ENCODE measurements around the gene RREB1.

Gene RREB1

GRCh38 chr6:7197747-7198146 lies 90.0 kb downstream of the RREB1 start:
- DNase-seq = no peak

DNA sequence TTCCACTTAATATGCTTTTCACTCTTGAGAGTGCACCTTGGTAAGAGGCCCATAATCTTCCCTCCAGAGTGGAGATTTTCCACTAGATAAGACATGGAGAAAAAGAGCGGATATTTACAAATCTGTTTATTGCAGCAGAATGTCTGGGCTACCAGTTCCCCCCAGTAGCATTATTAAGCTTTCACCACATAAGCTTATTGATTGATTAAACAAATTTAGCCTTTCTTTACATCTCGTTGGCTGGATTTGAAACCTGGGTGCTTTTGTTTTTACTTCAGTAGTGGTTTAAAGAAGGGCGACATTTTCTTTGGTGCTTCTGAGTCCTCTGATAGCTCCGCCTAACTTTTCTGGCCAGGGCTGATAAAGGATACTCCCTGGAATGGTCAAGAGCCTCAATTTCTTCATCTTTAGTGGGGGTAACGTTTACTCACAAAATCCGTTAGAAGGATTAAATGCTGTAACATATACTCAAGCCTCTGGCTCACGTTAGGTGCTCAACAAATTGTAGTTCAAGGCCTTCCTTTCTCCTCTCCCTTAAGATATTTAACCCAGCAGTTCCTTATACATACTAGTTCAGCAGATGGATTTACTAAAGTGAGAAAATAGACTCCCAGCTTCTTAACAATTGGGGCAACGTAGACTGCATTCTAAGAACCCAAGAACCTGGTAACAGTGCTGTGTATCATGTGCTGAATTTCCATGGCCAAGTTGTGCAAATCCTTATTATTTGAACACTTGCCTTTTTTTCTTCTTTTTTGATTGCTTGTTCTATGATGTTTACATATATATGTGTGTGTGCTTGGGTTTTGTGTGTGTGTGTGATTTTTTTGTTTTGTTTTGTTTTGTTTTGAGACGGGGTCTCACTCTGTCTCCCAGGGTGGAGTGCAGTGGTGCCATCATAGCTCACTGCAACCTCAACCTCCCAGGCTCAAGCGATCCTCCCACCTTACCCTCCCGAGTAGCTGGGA lies 91.4 kb downstream of the RREB1 start:
- DNase-seq = no peak

DNA sequence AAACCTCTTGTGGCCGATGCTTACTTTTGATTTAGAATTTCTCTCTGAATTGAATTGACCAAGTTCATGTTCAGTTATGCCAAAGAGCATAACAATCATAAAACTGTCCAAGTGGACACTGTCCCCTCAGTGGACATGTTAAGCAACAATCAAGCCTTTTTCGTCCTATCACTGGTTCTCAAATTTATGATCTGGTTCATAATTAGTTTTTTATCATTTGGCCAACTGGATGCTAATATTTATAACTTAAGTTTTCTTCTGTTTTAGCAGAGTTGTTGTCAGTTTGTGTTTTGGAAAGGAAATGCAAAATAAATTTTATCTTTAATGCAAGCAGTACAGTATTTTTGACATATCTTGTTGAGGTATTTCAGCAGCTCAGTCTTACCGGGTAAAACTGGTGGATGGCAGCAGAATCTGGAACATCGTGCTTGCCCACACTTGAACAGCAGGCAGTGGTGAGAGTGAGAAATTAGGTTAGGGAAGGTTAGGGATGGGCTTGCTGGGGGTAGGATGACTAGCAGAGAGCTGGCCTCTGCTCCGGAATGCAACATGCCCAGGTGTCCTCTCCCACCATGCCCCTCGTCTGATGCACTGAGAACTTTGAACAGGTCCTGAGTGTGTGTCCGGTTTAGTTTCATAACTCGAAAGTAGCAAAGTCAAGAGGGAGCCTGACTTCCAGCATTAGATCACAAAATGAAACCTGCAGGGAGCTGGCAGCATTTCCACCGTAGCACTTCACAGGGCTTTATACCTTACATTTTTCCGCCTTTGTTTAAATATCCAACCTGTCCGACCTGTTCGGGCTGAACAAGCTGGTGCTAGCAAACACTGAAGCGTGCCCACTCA lies 93.1 kb downstream of the RREB1 start:
- DNase-seq = no peak

GRCh38 chr6:7201444-7201731 lies 93.6 kb downstream of the RREB1 start:
- no peak for DNase-seq

DNA sequence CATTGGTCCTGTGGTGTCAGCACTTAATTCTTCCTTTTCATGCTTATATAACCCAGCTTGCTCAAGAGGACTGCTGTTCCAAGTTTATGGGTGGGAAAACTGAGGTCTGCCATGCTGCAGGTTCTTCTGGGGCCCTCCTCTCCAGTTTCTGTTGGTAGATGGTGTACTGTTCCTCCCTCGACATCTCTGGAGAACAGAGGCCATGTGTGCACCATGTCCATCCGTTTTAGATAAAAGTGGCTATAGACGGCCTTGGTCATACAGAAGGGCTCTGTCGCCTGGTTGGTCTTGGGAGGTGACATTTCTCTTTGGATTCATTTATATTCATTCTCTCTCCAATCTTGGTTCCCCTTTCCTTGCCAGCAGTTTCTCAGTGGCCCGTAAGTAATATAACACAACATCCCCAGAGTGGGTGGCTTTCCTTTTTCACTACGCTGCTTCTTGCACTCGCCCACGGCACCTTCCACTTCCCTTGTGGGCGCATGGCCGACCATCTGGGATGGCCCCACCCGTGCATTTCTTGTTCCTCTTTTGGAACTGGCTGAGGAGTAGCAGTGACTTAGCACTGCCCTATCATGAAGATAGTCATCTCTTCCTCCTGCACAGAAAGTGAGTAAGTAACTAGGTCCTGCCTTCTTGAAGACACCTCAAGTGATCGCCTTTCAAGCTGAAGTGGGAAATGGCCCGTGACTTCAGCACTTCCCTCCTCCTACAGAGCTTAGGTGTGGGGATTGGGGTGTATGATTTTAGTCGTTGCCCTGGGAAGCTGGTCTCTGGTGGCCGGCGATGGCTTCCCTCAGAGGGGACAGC lies 94.2 kb downstream of the RREB1 start:
- DNase-seq = no peak

DNA sequence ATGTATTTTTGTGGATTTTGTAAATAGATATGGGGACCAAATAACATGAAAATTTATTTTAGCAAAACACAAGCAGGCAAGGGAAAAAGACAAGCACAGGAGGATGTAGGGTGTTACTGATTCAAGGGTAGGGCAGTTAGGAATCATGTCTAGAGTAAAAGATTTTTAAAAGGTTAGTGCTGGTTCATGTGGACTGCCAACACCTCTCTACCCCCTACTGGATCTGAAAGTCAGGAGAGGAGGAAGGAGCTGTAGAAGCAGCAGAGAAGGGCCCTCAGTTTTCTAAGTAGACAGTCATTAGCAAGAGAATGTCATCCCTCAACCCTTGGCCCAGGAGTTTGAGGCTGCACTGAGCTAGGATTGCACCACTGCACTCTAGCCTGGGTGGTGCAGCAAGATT lies 95.2 kb downstream of the RREB1 start:
- DNase-seq = no peak

DNA sequence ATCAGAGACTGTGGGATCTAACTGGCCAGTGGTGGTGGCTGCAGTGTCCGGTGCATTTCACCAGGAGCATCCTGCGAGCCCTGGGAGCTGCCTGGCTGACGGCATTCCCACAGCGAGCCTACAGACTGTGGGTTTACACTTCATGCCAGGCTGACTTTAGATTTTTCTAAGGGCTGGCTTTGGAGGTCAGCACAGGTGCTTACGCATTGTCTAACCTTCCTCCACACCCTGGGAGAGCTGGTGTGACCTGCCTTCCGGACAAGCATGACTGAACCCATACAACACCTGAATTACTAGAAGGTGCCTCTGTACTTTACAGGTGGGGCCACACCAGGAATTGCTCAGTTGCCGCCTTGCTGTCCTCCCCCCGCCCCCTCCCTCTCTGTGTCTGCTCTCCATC lies 96.2 kb downstream of the RREB1 start:
- DNase-seq = no peak

DNA sequence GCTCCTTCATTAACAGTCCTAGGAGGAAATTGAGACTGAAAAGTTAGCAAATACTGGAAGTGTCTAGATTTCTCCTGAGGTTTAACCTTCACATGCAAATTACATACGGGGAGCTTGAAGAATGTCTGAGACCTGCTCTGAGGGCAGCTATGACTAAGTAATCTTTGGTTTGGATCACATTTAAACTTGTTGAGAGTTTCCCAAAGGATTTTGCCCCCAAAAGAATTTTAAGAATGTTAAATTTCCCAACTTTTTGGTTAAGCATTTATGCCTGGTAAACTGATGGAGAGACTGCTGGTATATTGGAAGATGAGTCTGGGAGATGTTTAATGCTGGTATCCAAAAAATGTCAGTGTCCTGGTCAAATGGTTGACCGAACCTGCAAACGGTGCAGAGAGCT lies 97.0 kb downstream of the RREB1 start:
- DNase-seq = no peak

DNA sequence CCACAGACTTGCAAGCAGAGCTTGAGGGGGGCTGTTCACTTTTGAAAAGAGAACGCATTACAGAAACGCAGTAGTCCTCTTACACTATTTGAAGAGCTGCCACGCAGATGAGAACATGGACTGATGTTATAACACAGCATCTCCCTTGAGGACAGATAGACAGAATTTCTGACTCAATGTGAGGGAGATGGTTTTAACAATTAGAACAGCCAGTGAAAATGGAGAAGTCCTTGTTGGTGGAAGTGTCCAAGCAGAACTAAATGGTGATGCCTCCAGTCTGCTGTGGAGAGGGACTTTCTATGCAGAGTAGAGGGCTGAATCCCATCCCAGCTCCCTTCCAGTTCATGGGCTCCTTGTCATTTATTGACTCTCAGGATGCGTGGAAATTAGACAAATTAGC lies 100.0 kb downstream of the RREB1 start:
- DNase-seq = no peak

- no peak for DNase-seq
These were observed 105.7 kb downstream of the RREB1 start for GRCh38 chr6:7213416-7213815.

DNA sequence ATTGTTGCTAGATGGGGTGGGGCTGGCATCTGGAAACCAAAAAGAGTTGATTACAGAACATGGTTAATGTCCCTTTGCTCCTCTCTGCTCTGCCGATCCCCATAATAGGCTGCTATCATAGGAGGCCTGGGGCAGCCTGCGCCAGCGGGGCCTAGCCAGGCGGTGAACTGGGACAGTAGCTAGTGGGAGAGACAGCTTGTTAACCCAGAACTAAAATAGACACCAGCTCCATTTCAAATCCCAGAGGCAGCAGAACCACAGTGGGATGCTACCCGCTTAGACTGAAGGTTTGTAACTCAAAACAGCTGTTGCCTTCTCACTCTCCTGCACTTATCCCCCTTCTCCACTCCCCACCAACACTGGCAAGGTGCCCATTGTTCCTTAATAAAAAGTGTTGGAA lies 106.7 kb downstream of the RREB1 start:
- no peak for DNase-seq

DNA sequence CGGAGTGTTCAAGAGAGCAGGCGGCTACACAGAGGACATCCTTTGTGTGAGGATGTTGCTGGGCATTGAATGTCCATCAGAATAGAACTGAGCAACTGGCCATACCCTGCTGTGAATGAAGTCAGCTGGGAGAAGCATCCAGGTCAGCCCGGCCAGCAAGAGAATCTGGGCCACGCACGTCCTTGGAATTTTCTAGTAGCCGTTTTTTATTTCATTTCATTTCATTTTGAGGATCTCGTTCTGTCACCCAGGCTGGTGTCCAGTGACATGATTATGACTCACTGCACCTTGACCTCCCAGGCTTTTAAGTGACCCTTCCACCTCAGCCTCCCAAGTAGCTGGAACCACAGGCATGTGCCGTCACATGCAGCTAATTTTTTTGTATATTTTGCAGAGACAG lies 107.4 kb downstream of the RREB1 start:
- DNase-seq = no peak

DNA sequence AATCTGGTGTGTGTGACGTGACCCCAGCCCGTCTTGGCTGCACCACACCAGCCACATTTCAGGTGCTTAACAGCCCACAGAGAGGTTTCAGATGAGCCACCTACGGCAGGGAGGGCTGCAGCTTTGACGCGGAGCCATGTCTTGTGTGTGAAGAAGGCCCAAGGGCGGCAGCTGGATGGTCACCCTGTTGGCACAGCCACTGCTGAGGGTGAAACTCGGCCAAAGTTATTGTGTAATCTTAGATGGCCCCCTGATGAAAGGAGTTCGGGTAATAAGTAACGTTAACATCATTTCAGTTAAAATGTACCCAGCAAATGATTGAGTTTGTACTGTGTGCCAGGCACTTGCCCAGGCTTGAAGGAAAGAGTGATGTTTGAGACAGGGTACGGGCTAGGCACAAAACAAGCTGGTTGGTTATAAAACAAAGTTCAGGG lies 108.1 kb downstream of the RREB1 start:
- DNase-seq = no peak

- DNase-seq = no peak
These were observed 109.3 kb downstream of the RREB1 start for GRCh38 chr6:7216941-7217621.

- DNase-seq = no peak
These were observed 110.7 kb downstream of the RREB1 start for GRCh38 chr6:7218406-7218988.

DNA sequence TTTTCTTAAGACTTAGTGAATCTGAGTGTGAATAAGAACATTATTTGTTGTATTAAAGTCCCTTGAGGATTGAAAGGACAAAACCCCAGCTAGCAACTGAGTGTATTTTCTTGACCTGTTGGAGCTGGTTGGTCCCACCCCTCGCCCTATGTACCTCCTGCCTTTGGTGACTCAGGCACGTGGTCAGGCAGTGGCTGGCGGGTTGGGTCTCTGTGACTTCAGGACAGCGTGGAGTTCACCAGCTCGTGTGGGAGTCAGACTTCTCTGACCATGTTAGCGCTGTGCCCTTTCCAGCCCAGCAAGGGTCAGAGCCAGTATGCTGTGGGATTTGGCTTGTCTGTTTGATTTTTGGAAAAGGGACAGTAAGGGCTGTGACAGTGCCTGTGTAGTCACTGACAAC lies 111.5 kb downstream of the RREB1 start:
- DNase-seq = no peak

- DNase-seq = no peak
These were observed 114.4 kb downstream of the RREB1 start for GRCh38 chr6:7222197-7222596.

DNA sequence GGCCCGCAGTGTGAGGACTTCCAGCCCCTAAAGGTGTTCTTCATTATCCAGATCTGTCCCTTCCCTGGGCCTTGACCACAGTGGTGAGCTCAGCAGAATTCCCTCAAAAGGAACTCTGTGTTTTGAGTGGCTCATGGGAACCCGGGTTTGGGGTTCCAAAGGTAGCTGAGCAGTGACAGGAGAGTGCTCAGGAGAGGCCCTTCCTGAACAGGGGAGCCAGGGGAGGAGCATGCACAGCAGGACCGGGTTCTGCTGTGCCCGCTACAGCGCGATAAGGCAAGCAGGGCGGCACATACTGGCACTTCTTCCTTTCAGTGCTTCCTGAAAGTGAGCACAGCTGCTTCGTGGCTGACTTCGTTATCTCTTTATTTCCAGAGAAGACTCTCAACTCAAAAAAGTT lies 117.0 kb downstream of the RREB1 start:
- DNase-seq = no peak

GRCh38 chr6:7228662-7229375 lies 121.1 kb downstream of the RREB1 start:
- no peak for DNase-seq

DNA sequence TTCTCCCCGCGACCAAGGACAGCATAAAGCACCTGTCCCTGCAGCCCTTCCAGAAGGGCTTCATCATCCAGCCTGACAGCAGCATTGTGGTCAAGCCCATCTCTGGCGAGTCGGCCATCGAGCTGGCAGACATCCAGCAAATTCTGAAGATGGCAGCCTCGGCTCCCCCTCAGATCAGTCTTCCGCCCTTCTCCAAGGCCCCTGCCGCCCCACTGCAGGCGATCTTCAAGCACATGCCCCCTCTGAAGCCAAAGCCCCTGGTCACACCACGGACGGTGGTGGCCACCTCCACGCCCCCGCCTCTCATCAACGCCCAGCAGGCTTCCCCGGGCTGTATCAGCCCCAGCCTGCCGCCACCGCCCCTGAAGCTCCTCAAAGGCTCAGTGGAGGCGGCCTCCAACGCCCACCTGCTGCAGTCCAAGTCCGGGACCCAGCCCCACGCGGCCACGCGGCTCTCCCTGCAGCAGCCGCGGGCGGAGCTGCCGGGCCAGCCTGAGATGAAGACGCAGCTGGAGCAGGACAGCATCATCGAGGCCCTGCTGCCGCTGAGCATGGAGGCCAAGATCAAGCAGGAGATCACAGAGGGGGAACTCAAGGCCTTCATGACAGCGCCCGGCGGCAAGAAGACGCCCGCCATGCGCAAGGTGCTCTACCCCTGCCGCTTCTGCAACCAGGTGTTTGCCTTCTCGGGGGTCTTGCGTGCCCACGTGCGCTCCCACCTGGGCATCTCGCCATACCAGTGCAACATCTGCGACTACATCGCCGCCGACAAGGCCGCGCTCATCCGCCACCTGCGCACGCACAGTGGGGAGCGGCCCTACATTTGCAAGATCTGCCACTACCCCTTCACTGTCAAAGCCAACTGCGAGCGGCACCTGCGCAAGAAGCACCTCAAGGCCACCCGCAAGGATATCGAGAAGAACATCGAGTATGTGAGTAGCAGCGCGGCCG lies 121.9 kb downstream of the RREB1 start:
- DNase-seq = no peak

- no peak for DNase-seq
These were observed 122.5 kb downstream of the RREB1 start for GRCh38 chr6:7230327-7230691.
